Activated effector memory CD4-positive, alpha-beta T cell treated with anti-CD3 and anti-CD28 coated beads, Interleukin-2, amount 50 U/mL, for 16 hours (primary cell): ENCODE results near the gene GANAB.
A peak's percentile ranks its signal among the peaks of the same experiment; 100 is the strongest.
"Not testable (repeated sequence)": the region's sequence is repeated elsewhere in the genome, so short reads cannot be mapped to it uniquely, and the experiment has no call there.

Experiments
- DNase-seq: peaks from one replicate; pipeline ENCODE4 v3.0.0-alpha.2; 2020

GANAB gene

DNA sequence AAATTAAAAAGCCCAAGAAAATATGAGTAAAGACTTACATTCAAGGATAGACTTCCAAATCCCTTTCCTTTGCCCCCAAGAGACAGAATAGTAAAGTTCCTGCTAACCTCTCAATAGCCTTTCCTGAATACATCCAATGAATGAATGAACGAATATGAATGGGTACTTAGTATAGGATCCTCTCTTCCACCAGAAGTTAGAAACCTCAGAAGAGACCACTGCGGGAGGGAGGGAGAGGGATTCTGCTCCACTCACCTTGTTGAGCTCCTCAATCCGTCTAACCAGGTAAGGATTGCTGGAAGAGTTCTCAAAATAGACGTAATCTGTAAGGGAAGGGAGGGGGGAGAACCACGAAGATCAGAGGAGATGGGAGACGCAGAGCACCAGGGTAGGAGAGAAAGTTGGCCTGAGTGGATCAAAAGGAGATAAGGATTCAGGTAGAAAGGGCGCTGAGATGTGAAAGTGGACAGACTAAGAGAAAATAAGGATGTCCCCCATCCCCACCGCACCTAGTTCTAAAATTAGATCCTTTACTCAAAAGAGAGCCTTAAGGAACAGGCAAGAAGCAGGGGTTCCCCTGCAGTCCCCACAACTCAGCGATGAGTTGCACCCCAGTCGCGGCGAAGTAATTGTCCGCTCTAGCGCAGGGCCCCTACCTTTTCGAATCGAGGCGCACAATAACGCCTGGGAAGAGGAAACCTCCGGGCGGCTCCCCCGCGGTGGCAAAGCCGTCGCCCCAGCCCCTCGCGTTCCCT, 45.9 kb downstream of the GANAB start:
- no peak for DNase-seq

DNA sequence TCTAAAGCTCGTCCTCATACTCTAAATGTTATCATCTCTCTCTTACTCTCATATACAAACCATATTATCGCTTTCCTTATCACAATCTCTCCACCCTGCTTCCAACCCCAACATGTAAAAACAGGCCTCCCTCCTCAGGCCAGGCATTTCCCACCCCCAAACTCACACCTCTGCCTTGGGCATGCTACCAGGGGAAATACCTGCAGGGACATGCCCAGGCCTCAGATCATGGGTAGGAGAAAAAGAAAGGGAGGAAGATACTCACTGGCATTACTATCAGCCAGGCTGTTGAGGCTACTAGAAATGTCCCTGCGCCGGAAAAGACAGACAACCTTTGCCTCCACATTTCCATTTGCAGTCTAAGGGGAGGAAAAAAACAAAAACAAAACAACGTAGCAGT, 46.5 kb downstream of the GANAB start:
- DNase-seq, result peak; percentile 70

DNA sequence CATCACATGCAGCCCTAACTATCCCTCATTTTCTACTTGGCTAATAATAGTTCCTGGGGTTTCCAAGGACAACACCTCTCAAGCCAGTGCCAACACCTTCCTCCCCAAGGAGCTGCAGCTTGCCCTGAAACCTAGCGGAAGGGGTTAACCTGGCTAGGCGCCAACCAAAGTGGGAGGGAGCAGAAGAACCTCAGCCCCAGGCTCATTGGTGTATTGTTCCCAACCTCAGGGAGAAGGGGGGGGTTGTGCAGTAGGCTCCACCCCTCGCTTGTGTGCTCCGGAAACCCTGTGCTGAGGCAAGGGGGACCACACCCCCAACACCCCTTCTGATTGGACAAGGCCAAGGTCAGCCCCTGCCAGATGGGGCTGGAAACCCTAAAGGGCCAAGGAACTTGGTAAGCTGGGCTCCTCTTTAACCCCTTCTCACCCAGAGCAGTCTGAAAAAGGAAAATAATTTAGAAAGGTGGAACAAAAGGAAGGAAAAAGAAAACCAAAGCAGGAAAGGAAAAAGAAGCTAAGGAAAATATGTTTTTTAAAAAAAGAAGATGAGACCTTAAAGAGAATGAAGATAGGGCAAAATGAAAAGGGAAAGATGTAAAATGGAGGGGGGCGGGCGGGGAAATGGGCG, 47.2 kb downstream of the GANAB start:
- DNase-seq, result peak; percentile 98

DNA sequence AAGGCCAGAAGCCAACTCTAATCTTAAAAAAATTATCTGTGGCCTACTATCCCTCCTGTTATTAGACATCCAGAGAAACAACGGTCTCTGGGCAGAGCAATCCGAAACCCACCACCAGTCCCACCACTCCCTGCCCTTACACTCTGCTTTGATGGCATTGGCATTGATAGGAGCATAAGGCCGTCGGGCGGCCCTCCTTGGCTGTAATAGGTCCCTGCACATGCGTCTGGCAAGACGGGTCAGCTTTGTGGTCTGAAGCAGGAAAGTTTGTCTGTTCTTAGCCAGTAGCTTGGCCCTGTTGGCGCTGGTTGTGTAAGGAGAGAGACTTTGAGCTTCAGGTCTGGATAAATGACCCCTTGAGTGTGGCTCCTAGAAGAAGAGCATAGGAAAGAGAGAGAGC, 51.3 kb downstream of the GANAB start:
- DNase-seq, result no peak

DNA sequence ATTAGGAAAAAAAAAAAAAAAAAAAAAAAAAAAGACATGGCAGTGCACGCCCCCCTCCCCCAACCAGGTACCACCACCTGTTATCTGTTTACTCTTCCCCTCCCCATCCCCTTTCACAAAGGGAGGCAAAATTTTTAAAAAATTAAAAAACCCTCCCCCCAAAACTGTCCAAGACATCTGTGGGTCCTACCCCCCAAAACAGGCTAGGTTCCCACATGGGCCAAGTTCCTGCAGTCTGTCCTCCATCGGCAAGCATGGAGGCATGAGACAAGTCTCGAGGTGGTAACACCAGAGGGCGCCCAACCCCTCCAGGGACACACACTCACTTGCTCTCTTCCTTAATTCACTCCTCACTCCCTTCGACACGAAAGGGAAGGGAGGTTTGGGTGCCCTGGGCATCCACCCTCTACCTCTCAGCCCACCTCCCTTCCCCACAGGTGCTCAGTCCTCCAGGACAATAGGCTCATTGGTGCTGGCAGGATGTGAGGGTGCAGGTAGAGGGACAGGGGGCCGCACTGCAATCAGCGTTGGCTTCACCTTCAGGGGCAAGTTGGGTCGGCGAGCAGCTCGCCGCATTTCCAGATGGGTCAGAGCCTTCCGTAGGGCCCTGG, 52.9 kb downstream of the GANAB start:
- DNase-seq, result peak; percentile 92

DNA sequence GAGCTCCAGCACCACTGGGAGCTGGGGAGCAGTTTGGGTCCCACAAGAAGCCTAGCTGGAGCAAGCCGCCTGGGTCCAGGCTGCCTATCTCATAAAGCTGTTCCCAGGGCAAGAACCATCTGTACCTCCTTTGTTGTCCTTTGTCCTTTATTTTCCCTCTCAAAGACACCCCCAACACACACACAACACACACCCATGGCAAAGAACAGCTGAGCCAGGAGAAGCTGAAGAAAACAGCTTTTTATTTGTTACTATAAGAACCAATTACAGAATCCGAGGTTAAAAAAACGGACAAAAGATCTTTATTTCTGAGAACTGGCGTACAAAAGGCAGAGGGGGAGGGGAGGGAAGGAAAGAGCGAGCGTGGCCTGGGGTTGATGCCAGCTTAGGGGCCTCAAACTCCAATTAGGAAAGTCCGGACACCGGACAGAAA, 53.4 kb downstream of the GANAB start:
- no peak for DNase-seq

DNA sequence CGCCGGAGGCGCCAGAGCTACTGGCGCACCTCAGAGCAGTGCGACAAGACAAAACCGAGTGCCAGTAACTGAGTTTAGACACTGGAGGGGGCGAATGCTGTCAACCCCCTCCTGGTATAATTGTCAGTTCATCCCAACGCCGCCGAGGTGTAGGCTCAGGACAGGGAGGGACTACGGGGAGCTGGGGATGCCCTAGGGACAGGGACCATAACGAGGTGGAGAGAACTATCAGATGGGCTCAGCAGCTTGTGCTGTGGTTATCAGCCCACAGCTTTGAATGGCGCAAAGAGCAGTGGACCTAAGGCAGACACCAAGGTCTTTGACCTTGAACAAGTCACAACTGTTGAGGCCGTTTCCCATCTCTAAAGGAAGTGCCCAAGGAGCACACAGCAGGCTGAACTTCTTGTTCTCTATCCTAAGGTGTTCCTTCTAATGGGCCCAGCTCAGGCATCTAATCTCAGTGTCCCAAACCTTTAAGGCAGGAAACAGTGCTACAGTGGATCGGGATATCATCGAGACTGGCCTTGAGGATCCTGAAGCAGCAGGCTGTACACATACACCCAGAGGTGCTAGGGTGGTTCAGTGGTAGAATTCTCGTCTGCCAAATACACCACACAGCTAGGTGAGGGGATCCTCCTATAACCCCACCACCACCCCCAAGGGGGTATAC, 54.1 kb downstream of the GANAB start:
- no peak for DNase-seq

DNA sequence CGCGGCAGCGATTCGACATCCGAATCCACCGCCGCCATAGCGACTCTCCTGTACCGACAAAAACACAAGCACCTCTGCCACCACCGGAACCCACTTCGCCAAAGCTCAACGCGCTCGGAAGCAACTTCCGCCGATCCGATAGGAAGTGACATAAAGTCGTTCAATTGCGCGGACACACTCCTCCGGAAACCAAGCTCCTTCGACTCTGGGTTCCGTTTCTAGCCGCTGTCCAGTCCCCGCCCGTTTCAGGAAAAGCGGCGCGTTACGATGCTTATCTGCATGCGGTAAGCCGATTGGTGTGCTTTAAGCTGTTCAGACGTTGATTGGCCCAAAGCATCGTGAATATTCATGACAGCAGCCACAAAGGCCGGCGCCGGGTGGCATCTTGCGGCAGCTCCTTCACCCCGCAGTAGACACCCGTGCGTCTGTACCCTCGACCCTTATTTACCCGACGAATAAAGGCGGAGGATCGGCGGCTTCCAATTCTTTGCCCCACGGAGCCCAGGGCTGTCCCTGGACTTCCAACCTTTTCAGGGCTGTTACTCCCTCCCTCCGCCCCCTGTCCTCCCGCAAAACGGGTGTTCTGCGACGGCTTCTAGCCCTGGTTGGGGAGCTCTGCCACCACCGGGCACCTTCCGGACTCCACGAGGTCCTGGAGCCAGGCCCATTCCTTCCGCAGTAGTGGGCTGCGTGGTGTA, 54.8 kb downstream of the GANAB start, which contains the start of gene TUT1:
TSS of gene TUT1 (minus strand) at position 76 of the 698 bp plus-strand sequence. CDS start at position 38, 38 bp downstream.
- peak; percentile 98 for DNase-seq

DNA sequence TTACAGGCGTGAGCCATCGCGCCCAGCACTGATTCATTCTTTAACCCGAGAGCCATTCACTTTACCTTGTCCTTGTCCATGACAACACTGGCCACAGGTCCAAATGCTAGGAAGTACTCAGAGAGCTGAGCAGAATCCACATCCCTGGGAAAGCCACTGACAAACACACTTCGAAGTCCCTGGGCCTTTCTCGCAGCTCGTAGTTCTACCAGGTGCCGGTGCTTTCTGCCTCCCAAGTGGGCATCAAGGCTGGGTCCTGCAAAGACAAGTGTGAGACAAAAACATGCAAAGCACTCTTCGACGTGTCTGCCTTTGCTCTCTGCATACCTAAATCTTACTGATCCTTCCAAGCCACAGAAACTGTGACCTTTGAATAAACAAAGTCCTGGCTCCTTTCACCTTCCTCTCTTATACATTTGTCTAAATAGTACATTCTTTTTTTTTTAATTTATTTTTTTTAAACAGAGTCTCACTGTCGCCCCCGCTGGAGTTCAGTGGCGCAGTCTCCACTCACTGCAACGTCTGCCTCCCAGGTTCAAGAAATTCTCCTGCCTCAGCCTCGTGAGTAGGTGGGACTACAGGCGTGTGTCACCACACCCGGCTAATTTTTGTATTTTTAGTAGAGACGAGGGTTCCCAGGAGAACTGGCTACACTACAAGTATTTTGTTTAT, 57.3 kb downstream of the GANAB start:
- DNase-seq, result no peak

DNA sequence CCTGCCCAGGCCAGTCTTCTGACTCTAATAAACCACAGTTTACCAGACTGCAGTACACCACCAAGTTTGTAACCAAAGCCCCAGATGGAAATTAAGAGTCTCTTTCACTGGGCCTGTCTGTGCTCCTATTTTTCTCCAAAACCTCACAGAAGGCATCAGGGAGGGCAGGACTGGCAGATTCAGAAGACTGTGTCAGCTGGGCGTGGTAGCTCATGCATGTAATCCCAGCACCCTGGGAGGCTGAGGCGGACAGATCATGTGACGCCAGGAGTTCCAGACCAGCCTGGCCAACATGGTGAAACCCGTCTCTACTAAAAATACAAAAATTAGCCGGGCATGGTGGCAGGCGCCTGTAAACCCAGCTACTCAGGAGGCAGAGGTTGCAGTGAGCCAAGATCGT, 61.1 kb downstream of the GANAB start:
- DNase-seq, result not testable (repeated sequence)

DNA sequence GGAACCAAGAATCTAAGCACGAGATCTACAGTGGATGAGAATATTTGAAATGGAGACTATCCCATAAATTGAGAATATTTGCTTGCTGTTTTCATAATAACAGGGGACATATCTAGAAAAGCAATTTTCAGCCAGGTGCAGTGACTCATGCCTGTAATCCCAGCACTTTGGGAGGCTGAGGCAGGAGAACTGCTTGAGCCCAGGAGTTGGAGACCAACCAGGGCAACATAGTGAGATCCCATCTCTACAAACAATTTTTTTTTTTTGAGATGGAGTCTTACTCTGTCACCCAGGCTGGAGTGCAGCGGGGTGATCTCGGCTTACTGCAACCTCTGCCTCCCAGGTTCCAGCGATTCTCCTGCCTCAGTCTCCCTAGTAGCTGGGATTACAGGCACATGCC, 64.7 kb downstream of the GANAB start:
- DNase-seq, result not testable (repeated sequence)

DNA sequence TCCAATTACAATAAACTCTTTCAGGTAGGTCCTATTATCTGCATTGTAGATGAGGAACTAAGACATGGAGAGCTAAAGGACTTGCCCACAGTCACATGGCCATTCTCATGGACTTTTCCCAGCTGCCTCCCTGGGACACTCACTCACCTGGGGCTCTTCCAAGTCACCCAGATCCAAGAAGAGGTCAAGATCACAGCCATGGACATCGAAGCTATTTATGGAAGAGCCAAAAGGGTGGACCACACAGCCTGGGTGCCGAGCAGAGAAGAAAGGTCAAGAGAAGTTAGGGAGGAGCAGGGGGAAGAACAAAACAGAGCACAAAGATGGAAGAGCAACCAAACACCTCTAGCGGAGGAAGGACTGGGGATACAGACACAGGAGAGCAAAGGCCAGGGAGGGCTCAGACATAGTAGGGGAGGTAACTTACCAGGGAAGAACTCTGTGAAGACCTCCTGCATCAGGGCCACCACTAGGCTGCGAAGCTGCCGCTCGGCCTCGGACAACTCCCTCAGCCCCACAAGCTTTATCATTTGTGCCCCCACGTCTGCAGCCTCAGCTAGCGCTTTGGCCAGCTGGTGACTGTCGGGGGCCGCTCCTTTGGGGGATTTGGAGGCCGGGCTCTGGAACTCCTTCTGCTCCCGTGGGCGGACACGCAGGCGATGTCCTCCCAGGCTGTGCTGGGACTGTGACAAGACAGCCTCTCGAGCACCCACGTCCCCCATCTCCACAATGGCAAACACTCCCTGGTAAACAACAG, 65.3 kb downstream of the GANAB start:
- no peak for DNase-seq

DNA sequence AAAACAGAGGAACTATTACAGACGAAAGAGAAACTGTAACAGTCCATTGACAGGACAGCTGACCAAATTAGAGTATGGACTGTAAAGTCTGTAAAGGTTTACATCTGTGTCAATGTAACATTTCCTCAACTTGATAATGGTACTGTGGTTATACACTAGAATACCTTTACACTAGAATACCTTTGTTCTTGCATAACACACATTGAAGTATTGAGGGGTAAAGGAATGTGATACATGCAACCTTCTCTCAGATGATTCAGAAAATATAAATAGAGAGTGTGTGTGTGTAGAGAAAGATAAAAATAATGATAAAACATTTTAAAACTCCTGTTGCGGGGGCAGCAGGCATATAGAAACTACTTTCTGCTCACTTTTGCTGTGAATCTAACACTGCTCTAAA, 67.2 kb downstream of the GANAB start:
- DNase-seq, result no peak

DNA sequence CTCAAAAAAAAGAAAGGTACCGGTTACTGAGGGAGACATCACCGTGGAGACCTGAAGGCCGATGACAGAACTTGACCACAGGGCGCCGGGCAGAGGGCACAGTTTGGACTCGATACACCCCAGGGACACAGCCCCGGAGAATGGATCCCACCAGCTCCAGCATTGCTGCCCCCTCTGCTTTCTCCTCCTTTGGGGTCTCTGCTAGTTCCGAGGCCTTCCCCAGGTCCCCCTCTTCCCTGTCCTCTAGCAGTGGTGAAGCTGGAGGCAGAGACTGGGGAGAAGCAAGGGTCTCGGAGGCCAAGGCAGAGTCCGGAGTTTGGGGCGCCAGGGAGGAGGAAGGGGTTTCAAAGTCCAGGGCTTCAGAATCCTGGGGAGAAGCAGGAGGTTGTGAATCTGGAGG, 67.9 kb downstream of the GANAB start:
- no peak for DNase-seq

DNA sequence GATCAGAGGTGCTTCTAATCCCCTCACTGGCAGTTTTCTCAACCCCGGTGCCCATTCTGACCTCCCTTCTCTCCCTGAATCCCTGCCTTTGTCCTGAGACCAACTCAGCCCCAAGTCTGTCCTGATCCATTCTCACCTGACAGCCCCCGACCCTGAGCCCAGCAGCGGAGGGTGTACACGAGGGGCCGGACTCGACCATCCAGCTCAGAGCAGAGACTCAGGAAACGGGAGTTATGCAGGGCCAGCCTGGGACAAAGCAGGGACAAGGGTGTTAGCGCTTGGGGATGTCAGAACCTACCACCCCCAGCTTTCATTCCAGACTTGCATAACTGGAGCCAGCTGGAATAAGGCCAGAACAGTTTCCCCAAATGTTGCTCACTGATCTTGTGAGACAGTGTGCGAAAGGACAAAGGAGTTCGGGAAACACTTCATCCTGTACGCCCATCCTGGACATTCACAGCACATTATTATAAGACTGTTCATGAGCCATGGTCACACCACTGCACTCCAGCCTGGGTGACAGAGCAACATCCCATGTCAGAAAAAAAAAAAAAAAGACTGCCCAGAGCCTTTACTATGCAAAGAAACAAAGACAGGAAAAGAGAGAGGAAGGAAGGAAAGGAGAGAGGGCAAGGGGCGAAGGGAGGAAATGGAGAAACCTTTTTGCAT, 69.2 kb downstream of the GANAB start:
- DNase-seq, result no peak

DNA sequence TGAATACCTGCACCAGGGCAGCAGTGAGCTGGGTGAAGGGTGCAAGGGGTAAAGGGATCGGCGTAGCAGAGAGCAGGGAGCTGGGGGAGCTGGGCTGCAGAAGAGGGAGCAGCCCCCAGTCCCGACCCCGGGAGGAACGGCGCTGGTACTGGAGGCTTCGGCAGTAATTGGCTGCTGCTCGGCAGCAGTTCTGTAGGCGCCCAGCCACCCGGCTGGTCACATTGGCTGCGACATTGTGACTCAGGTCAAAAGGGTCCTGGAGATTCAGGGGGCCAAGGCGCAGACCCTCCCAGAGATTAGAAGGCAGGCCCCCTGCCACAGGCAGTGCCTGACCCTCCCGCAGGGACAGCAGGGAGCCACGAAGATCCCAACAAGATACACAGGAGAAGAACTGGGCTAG, 70.6 kb downstream of the GANAB start:
- DNase-seq, result no peak

DNA sequence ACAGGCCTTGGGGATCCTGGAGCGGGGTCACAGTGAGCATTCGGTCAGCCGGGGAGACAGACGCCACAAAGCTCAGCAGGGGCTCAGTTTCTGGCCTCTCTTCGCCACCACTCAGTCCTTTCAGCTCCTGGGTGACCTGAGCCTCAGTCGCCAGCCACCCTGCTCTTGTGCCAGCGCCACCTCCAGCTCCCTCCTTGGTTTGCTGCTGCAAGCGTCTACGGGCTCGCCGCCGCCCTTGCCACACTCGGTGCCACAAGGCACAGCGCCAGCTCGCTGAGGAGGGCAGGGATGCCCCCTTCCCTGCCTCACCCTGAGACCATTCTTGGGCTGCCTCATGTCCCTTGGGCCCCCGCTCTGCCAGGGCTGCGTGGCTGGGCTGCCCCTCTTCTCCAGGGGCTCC, 71.3 kb downstream of the GANAB start:
- no peak for DNase-seq
